ENCODE results near the gene TBC1D2. TPM values are rescaled to one million over a fixed set of nuclear protein-coding genes. Genes with fewer than 3 reads are reported as not detected.

The TBC1D2 gene
- total and polyA plus RNA-seq, 10 of the 15 experiments (the other 5 are each of a cell fraction or from before 2014, with no cell fraction given): 0.04 to 1.6 (median 1.1) TPM

GRCh38 chr9:98187926-98188325 lies 67.5 kb downstream of the TBC1D2 start:
- no peak overlapping the region for H3K9ac ChIP-seq (ENCODE audit: control insufficient read depth, insufficient read depth, low read length)
- no peaks in the 10 kb centered on the region for H3K79me2 ChIP-seq (ENCODE audit: control insufficient read depth, insufficient read depth, low read length)
- FAIRE-seq: no peak
- intact Hi-C loops (cut with micrococcal nuclease; ENCODE audit: unreplicated experiment) (no loop called here), in situ Hi-C loops (cut with MboI) (no loop called here)
- no peak overlapping the region for H3K27ac ChIP-seq (ENCODE audit: control insufficient read depth, insufficient read depth)
- H3K4me2 ChIP-seq (ENCODE audit: control insufficient read depth, insufficient read depth): no peak overlapping the region
- no peak for ATAC-seq
- no peak overlapping the region for H3K4me3 ChIP-seq
- WGBS (ENCODE audit: insufficient coverage, insufficient replicate concordance, low lambda C conversion rate, missing lambda C conversion rate): 81% methylated on average over 5 of the region's 5 CpGs
- ChIA-PET RAD21 (ENCODE audit: unreplicated experiment) (no interaction called here), SMC1A (ENCODE audit: uncharacterized antibody, unreplicated experiment) (interaction anchor here (1.3 kb wide), 1 partner anchor 120 kb away, joined by 3 read pairs; no protein-coding TSS in a partner anchor), CTCF (interaction anchor here (1.4 kb wide), 1 partner anchor 52 kb away, joined by 3 read pairs; no protein-coding TSS in a partner anchor), POLR2A (interaction anchor here (0.7 to 0.8 kb wide), 3 partner anchors 13 to 122 kb away, joined by 3 to 7 read pairs (median 3); no protein-coding TSS in a partner anchor)
- no peaks in the 10 kb centered on the region; the same call in 1 of the 2 replicates for H3K4me1 ChIP-seq (ENCODE audit: control insufficient read depth, insufficient read depth, low read length)
- H2AFZ ChIP-seq (ENCODE audit: control insufficient read depth, low read depth, low read length): no peak overlapping the region
- TF ChIP-seq, protein P1, sequence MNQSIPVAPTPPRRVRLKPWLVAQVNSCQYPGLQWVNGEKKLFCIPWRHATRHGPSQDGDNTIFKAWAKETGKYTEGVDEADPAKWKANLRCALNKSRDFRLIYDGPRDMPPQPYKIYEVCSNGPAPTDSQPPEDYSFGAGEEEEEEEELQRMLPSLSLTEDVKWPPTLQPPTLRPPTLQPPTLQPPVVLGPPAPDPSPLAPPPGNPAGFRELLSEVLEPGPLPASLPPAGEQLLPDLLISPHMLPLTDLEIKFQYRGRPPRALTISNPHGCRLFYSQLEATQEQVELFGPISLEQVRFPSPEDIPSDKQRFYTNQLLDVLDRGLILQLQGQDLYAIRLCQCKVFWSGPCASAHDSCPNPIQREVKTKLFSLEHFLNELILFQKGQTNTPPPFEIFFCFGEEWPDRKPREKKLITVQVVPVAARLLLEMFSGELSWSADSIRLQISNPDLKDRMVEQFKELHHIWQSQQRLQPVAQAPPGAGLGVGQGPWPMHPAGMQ (IDR thresholded peaks at IDR 0.05; ENCODE audit: borderline replicate concordance): no peak
- TF ChIP-seq NRF1 (conservative IDR thresholded peaks at IDR 0.05; ENCODE audit: low read depth, low read length) (no peak), KDM1A (IDR thresholded peaks at IDR 0.05; ENCODE audit: borderline replicate concordance) (no peak), E2F4 (IDR thresholded peaks at IDR 0.05; ENCODE audit: low read depth, low read length) (no peak), TARDBP (IDR thresholded peaks at IDR 0.05; ENCODE audit: borderline replicate concordance) (no peak), TCF3 (IDR thresholded peaks at IDR 0.05; ENCODE audit: borderline replicate concordance, insufficient read depth, low read depth, low read length) (no peak), EED (IDR thresholded peaks at IDR 0.05; ENCODE audit: low read depth) (no peak), RCOR1 (conservative IDR thresholded peaks at IDR 0.05; ENCODE audit: low read depth, low read length) (no peak), TCF12 (IDR thresholded peaks at IDR 0.05; ENCODE audit: low read depth, low read length) (no peak), CBFB (IDR thresholded peaks at IDR 0.05; ENCODE audit: low read depth) (no peak), KAT2A (conservative IDR thresholded peaks at IDR 0.05; ENCODE audit: control insufficient read depth, low read depth, low read length) (no peak), CREM (IDR thresholded peaks at IDR 0.05; ENCODE audit: low read depth) (no peak), DPF2 (IDR thresholded peaks at IDR 0.05) (no peak), RB1 (IDR thresholded peaks at IDR 0.05; ENCODE audit: borderline replicate concordance) (no peak)
- TF ChIP-seq, protein P2, sequence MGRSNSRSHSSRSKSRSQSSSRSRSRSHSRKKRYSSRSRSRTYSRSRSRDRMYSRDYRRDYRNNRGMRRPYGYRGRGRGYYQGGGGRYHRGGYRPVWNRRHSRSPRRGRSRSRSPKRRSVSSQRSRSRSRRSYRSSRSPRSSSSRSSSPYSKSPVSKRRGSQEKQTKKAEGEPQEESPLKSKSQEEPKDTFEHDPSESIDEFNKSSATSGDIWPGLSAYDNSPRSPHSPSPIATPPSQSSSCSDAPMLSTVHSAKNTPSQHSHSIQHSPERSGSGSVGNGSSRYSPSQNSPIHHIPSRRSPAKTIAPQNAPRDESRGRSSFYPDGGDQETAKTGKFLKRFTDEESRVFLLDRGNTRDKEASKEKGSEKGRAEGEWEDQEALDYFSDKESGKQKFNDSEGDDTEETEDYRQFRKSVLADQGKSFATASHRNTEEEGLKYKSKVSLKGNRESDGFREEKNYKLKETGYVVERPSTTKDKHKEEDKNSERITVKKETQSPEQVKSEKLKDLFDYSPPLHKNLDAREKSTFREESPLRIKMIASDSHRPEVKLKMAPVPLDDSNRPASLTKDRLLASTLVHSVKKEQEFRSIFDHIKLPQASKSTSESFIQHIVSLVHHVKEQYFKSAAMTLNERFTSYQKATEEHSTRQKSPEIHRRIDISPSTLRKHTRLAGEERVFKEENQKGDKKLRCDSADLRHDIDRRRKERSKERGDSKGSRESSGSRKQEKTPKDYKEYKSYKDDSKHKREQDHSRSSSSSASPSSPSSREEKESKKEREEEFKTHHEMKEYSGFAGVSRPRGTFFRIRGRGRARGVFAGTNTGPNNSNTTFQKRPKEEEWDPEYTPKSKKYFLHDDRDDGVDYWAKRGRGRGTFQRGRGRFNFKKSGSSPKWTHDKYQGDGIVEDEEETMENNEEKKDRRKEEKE (IDR thresholded peaks at IDR 0.05): no peak
- TF ChIP-seq, protein P3, sequence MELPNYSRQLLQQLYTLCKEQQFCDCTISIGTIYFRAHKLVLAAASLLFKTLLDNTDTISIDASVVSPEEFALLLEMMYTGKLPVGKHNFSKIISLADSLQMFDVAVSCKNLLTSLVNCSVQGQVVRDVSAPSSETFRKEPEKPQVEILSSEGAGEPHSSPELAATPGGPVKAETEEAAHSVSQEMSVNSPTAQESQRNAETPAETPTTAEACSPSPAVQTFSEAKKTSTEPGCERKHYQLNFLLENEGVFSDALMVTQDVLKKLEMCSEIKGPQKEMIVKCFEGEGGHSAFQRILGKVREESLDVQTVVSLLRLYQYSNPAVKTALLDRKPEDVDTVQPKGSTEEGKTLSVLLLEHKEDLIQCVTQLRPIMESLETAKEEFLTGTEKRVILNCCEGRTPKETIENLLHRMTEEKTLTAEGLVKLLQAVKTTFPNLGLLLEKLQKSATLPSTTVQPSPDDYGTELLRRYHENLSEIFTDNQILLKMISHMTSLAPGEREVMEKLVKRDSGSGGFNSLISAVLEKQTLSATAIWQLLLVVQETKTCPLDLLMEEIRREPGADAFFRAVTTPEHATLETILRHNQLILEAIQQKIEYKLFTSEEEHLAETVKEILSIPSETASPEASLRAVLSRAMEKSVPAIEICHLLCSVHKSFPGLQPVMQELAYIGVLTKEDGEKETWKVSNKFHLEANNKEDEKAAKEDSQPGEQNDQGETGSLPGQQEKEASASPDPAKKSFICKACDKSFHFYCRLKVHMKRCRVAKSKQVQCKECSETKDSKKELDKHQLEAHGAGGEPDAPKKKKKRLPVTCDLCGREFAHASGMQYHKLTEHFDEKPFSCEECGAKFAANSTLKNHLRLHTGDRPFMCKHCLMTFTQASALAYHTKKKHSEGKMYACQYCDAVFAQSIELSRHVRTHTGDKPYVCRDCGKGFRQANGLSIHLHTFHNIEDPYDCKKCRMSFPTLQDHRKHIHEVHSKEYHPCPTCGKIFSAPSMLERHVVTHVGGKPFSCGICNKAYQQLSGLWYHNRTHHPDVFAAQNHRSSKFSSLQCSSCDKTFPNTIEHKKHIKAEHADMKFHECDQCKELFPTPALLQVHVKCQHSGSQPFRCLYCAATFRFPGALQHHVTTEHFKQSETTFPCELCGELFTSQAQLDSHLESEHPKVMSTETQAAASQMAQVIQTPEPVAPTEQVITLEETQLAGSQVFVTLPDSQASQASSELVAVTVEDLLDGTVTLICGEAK (IDR thresholded peaks at IDR 0.05; ENCODE audit: borderline replicate concordance): no peak
- no peak for DNase-seq (ENCODE audit: low read depth, low spot score)
- no peaks in the 10 kb centered on the region for H3K36me3 ChIP-seq (ENCODE audit: control insufficient read depth in 2 of 2, insufficient read depth in 2 of 2, low read length in 1 of 2)
- BruUV-seq (replicated peaks): no TSS peak
- H3K27me3 ChIP-seq (replicated peaks in 1 of 2; ENCODE audit: control insufficient read depth in 2 of 2, insufficient read depth in 2 of 2, low read length in 1 of 2): peaks cover 0 to 3% of the 10 kb centered on the region in 2 experiments; a peak in 3 of 4 replicates
- no peaks in the 10 kb centered on the region for H4K20me1 ChIP-seq (ENCODE audit: control insufficient read depth, insufficient read depth)
- no peaks in the 10 kb centered on the region for H3K9me3 ChIP-seq (replicated peaks; ENCODE audit: control insufficient read depth, insufficient read depth, low read length)
